Left ventricle myocardium inferior (tissue), 1 donor: ENCODE measurements around the gene PTH1R. TPM values are rescaled to one million over a fixed set of nuclear protein-coding genes. Genes with fewer than 3 reads are reported as not detected.
A peak's percentile ranks its signal among the peaks of the same experiment; 100 is the strongest.

Source experiments
- DNase-seq: peaks from one replicate; pipeline ENCODE4 v3.0.0-alpha.2; 2020
- H3K27ac ChIP-seq: fragments of 200-600 bp; replicated peaks from 2 replicates; pipeline ENCODE4 v1.8.0; 2021
- H3K27me3 ChIP-seq: fragments of 200-600 bp; 2 replicates; pipeline ENCODE4 v1.8.0; 2021; ENCODE audit warnings: low read depth
- H3K36me3 ChIP-seq: fragments of 200-600 bp; 2 replicates; pipeline ENCODE4 v1.8.0; 2021
- H3K4me1 ChIP-seq: fragments of 200-600 bp; 2 replicates; pipeline ENCODE4 v1.8.0; 2021
- H3K4me3 ChIP-seq: fragments of 200-600 bp; 2 replicates; pipeline ENCODE4 v1.8.0; 2021; ENCODE audit warnings: mild to moderate bottlenecking, moderate library complexity
- H3K9me3 ChIP-seq: fragments of 200-600 bp; replicated peaks from 2 replicates; pipeline ENCODE4 v1.8.0; 2021
- CTCF ChIP-seq: fragments of 200-600 bp; IDR thresholded peaks from 2 replicates; pipeline ENCODE4 v1.8.0; 2021; ENCODE audit warnings: antibody characterized with exemption, mild to moderate bottlenecking, borderline replicate concordance
- intact Hi-C: fragments of 100-400 bp; cut with micrococcal nuclease; formaldehyde crosslinking; loops from one replicate; pipeline ENCODE4 v1.11.0; 2022
- total RNA-seq: library from RNA; stranded (reverse); fragmentation: NEBNext Ultra II Directional; extraction: Animal tissue kit (Norgen Biotek cat#: 25700); gene quantifications from one replicate; pipeline ENCODE4 v1.2.1, GENCODE V29; 2021
- donor health status: DM: no; HTN: yes; CAD: no; lungs with severe emphysema.

PTH1R gene
- total RNA-seq, 1 donor from 2014 or later, result 6.4 TPM

- Histone ChIP-seq H3K27ac (peak overlapping the region; percentile 95), H3K27me3 (no peaks in the 10 kb centered on the region), H3K4me1 (peaks cover 17% of the 10 kb centered on the region), H3K9me3 (no peaks in the 10 kb centered on the region), H3K36me3 (peaks cover 33% of the 10 kb centered on the region), H3K4me3 (no peak overlapping the region)
- DNase-seq, result no peak
- no peak for TF ChIP-seq CTCF
- intact Hi-C loops, result no loop called here
Observed at GRCh38 chr3:46854555-46854991, 22.9 kb upstream of the PTH1R start.

- peak overlapping the region; percentile 95 for H3K27ac ChIP-seq
- H3K9me3 ChIP-seq, result no peaks in the 10 kb centered on the region
- peak overlapping the region; percentile 70 for H3K4me3 ChIP-seq
- peaks cover 32% of the 10 kb centered on the region for H3K4me1 ChIP-seq
- no peak for TF ChIP-seq CTCF
- no peaks in the 10 kb centered on the region for H3K27me3 ChIP-seq
- intact Hi-C loops, result no loop called here
- peak; percentile 32 for DNase-seq
- H3K36me3 ChIP-seq, result peaks cover 52% of the 10 kb centered on the region
Observed at GRCh38 chr3:46856576-46857471, 20.7 kb upstream of the PTH1R start.

- peak overlapping the region; percentile 95 for H3K27ac ChIP-seq
- H3K27me3 ChIP-seq, result no peaks in the 10 kb centered on the region
- H3K4me1 ChIP-seq, result peaks cover 41% of the 10 kb centered on the region
- peak overlapping the region; percentile 70 for H3K4me3 ChIP-seq
- H3K36me3 ChIP-seq, result peaks cover 59% of the 10 kb centered on the region
- peak; percentile 9 for DNase-seq
- intact Hi-C loops, result no loop called here
- no peak for TF ChIP-seq CTCF
- H3K9me3 ChIP-seq, result no peaks in the 10 kb centered on the region
Observed at GRCh38 chr3:46857485-46858341, 19.8 kb upstream of the PTH1R start.

- peak overlapping the region; percentile 70 for H3K4me3 ChIP-seq
- H3K36me3 ChIP-seq, result peaks cover 59% of the 10 kb centered on the region
- H3K27me3 ChIP-seq, result no peaks in the 10 kb centered on the region
- intact Hi-C loops, result no loop called here
- peaks cover 45% of the 10 kb centered on the region for H3K4me1 ChIP-seq
- no peaks in the 10 kb centered on the region for H3K9me3 ChIP-seq
- H3K27ac ChIP-seq, result peak overlapping the region; percentile 95
- TF ChIP-seq CTCF, result no peak
- peak; percentile 11 for DNase-seq
Observed at GRCh38 chr3:46858456-46858855, 19.1 kb upstream of the PTH1R start.

- peaks cover 46% of the 10 kb centered on the region for H3K4me1 ChIP-seq
- no peaks in the 10 kb centered on the region for H3K27me3 ChIP-seq
- peak overlapping the region; percentile 70 for H3K4me3 ChIP-seq
- no peak for TF ChIP-seq CTCF
- peak overlapping the region; percentile 95 for H3K27ac ChIP-seq
- H3K9me3 ChIP-seq, result no peaks in the 10 kb centered on the region
- peak; percentile 11 for DNase-seq
- intact Hi-C loops, result no loop called here
- peaks cover 59% of the 10 kb centered on the region for H3K36me3 ChIP-seq
Observed at GRCh38 chr3:46859001-46859710, 18.4 kb upstream of the PTH1R start.
